Left cardiac atrium (tissue), 4 donors: ENCODE data around the gene ITGAL. TPM values are rescaled to one million over a fixed set of nuclear protein-coding genes. Genes with fewer than 3 reads are reported as not detected.
A peak's percentile ranks its signal among the peaks of the same experiment; 100 is the strongest.
"Not testable (repeated sequence)": the region's sequence is repeated elsewhere in the genome, so short reads cannot be mapped to it uniquely, and the experiment has no call there.

Experiments used
- ATAC-seq, 2 donors: fragments of 200-7000 bp; cut with Tn5 transposase; one replicate each; pipeline ENCODE4 v1.9.1; 2020; ENCODE audit warnings: mild to moderate bottlenecking in 2 of 2, moderate library complexity in 2 of 2
- DNase-seq: peaks from one replicate; pipeline ENCODE4 v3.0.0-alpha.2; 2020
- intact Hi-C, 2 donors: fragments of 100-400 bp; cut with DNase I; formaldehyde crosslinking; loops; one replicate each; pipeline versions ENCODE4 v1.14.1 to v1.15.1; 2022 to 2023
- total RNA-seq, 2 donors: library from RNA; stranded (reverse); fragmentation: NEBNext Ultra II Directional; extraction: Animal tissue kit (Norgen Biotek cat#: 25700); gene quantifications; one replicate each; pipeline ENCODE4 v1.2.1, GENCODE V29; 2021
- donor health status: DM: no; HTN: yes; CAD: no.
- donor health status: DM: no; HTN: yes; CAD: no; lungs with severe emphysema.
- donor health status: DM: yes; HTN: yes; CAD: no.
- donor health status: Dilated cardiomyopathy.

ITGAL gene
- total RNA-seq, 2 donors from 2014 or later: 3.3 to 3.9 TPM

- DNase-seq (no peak), ATAC-seq (no peak)
- intact Hi-C loops: no loop called here
These were observed 48.9 kb downstream of the ITGAL start for GRCh38 chr16:30521476-30521872.

- no peak for DNase-seq
These were observed 49.5 kb downstream of the ITGAL start for GRCh38 chr16:30521873-30522641.

GRCh38 chr16:30522702-30523463 is 50.3 kb downstream of the ITGAL start:
- intact Hi-C loops, DNase-seq, ATAC-seq: not testable (repeated sequence)

More at GRCh38 chr16:30521873-30522641, 49.5 kb downstream of the ITGAL start:
- intact Hi-C loops: no loop called here
- ATAC-seq: no peak

DNA sequence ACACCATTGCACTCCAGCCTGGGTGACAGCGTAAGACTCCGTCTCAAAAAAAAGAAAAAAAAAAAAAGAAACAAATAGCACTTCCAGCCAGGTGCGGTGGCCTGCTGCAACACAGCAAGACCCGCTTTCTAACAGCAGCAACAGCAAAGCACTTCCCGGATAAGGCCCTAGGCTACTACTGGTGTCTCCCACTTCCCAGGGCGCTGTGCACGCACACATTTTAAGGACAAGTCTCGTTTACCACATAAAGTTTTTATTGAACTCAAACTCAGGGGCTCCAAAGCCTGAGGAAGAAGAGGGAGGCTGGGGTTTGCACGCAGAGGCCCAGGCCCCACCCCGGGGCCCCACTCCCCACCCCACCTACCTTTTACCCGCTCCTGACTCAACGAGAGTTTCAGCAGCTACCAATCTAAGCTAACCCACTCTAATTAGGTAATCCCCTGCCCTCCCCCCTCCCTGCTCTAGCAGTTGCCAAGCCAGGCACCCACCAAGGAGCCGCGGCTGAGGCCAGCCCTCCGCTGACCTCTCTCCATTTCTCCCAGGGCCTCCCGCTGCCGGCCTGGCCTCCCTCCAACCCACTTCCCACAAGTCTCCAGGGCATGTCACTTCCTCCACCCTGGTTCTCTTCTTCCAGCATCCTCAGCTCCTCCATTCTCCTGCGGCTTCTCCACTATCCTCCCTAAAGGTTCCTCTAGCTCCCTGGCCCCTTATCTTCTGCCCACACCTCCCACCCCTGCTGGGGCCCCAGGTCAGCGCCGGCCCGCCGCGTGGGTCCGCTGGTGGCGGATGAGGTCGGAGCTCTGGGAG is 51.4 kb downstream of the ITGAL start:
- intact Hi-C loops: no loop called here
- ATAC-seq (no peak), DNase-seq (peak; percentile 51)

- intact Hi-C loops: loop anchor here in 1 of 2 donors (5.0 kb wide), 2 partner anchors 47 to 78 kb away; partner anchors contain the start of genes SEPHS2 and ZNF688
- DNase-seq (no peak), ATAC-seq (no peak)
These were observed 52.3 kb downstream of the ITGAL start for GRCh38 chr16:30524575-30525568.

DNA sequence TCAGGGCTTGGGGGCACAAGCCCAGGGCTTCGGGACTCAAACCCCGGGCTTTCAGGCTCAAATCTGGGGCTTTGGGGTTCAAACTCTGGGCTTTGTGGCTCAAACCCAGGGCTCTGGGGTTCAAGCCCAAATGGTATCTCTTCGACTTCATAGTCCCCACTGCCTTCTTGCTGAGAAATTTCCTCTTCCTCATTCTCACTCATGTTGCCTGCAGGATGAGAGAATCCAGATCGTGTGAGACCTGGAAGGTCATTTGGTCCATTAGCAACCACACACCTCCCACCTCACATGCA is 53.2 kb downstream of the ITGAL start:
- ATAC-seq (no peak), DNase-seq (no peak)
- intact Hi-C loops: loop anchor here in 1 of 2 donors (5.0 kb wide), 2 partner anchors 47 to 78 kb away; partner anchors contain the start of genes SEPHS2 and ZNF688

DNA sequence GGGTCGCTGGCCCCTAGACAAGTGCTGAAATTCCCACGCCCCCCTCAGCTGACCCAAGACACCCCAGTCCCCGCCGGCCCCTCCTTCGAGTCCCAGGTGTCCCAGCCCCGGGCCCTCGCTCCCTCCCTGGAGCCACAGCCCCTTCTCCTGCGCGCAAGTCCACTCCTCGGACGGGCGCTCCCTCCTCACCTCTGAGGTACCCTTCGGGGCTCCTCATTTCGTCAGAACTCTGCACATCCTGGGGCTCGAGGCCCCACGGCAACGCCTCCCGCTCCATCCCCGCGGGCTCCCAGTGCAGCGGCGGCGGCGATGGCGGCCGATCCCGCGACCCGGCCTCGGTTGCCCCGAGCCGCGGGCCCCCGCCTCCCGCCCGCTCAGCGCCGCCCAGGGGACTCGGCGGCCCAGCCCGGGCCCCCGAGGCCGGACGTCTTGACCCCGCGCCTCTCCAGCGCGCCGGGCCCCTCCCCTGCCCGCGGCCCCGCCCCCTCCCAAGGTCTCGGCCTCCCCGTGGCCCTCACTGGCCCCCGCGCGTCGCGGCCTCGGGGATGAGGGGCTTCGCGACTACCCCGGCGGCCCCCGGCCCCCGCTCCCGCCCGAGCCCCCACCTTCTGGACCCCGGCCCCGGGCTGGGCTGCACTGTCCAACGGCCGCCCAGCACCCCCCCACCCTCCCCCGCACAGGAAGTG is 53.7 kb downstream of the ITGAL start, which contains the start of gene ZNF768:
ZNF768 (minus strand) TSS at position 430 of the 686 bp plus-strand sequence; CDS start at position 277, 153 bp downstream.
- ATAC-seq (peak; percentile 58 to 67), DNase-seq (peak; percentile 70)
- intact Hi-C loops: loop anchor here in 1 of 2 donors (5.0 kb wide), 2 partner anchors 46 to 79 kb away; partner anchors contain the start of genes SEPHS2 and ZNF688

- ATAC-seq (peak; percentile 93 to 95), DNase-seq (peak; percentile 99)
- intact Hi-C loops: loop anchor here in 1 of 2 donors (5.0 kb wide), 2 partner anchors 45 to 80 kb away; partner anchors contain the start of genes SEPHS2 and ZNF688
These were observed 54.5 kb downstream of the ITGAL start for GRCh38 chr16:30526823-30527634.

DNA sequence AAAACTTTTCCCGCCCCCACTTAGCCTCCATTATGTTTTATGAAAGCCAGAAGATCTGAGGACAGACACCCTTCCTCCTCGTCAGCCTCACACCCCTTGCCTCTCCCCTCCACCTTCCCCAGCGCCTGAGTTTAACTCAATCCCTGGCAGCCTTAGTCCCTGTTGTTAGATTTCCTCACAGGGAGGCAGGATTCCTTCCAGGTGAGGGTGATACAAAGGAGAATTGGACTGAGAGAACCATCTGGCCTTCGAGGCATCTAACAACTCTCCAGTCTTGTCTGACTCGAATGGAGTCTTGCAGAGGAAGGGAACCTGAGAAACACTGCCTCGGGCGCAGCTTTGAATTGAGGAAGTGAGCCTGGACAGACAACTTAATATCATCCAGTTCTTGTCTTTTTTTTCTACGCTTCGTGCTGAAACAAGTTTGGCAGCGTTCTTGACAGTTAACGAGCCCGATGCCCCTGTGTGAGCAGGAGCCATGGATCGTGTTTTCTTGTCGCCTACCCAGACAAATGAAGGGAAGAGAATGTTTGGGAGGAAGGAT is 55.2 kb downstream of the ITGAL start:
- ATAC-seq (no peak), DNase-seq (no peak)
- intact Hi-C loops: loop anchor here in 1 of 2 donors (5.0 kb wide), 2 partner anchors 45 to 80 kb away; partner anchors contain the start of genes SEPHS2 and ZNF688

DNA sequence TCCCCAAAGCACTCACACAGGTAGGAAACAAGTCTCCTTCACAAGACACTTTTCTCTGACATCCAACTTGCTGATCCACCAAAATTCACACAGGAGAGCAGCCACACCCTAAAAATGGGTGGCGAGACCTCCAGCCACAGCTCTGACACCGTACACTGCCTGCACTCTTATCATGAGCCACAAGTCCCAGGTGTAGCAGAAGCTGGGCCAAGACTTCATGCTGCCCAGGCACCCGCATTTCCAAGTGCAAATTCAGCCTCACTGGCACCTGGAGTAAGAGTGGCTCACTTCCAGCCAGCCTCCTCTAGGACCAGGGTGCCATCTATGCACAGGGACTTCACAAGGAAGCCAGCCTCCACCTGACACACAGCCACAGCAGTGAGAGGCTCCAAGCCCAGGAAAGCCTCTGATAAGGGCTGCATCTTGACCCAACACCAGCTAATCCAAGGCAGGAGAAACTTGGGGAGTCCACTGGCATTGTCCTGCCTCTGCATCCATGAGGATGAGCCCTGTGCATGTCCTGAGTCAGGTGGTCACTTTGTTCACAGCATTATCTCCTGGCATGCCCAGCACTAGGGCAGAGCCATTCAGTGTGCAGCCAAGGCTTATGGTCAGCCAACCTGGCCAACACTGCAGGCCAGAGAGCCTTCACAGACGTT is 56.4 kb downstream of the ITGAL start:
- DNase-seq (no peak), ATAC-seq (no peak)
- intact Hi-C loops: loop anchor here in 1 of 2 donors (5.0 kb wide), 2 partner anchors 43 to 82 kb away; partner anchors contain the start of genes SEPHS2 and ZNF688

DNA sequence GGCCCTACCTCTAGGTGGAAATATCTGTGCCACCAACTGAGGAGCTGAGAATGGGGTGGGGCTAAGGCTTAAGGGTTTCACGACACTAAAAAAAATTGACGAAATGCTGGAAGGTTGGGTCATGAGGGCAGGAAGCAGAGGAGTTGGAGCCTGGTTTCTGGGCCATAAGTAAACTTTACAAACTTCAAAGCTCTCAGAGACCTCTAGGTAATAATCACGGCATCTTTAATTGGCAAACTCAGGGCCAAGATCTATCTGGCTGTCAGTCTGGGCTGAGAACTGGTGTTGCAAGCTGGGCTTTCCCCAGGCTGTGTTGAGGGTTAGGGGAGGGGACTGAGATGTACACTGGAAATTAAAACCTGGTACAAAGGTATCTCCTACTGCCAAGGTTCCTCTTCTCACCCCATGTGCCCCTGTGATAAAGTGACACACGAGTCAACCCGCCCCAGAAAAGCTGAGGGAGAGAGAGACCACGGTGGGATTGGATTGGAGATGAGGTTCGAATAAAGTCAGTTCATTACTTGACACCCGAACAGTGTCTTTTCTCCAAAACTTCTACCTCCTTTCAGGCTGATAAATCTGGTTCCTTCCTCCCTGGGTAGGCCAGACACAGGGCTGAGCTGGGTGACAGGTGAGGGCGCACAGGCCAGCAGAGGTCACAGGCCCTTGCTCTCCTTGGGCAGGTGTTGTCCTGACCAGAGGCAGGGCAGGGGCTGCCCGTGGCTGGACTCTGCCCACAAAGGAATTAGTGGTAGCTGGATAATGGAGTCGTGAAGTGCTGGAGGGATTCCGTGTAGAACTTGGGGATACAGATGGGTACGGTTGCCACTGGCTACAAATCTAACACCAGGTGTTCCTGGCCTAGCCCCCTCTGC is 57.9 kb downstream of the ITGAL start:
- intact Hi-C loops: no loop called here
- ATAC-seq: no peak
- DNase-seq: no peak

- no peak for ATAC-seq
- intact Hi-C loops: no loop called here
- no peak for DNase-seq
These were observed 60.0 kb downstream of the ITGAL start for GRCh38 chr16:30532285-30533145.

DNA sequence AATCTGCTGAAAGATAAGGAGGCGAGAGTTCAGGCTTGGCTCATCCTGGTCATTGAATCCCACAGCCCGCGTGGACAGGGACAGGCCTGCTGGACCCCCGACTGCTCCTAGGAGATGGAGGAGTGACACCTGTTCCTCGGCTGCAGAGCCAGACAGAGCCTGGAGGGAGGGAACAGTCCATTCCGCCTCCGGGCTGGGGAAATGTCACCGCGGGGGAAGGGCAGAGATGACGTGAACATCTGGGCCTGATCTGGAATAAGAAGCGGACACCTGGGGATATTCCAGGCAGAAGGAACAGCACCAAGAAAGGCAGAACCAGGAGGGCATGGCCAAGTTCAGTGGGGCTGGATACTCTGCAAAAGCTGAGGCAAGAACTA is 60.6 kb downstream of the ITGAL start:
- DNase-seq (no peak), ATAC-seq (no peak)
- intact Hi-C loops: no loop called here
